Measurements from ENCODE around the gene CRLF1.

CRLF1 gene

DNA sequence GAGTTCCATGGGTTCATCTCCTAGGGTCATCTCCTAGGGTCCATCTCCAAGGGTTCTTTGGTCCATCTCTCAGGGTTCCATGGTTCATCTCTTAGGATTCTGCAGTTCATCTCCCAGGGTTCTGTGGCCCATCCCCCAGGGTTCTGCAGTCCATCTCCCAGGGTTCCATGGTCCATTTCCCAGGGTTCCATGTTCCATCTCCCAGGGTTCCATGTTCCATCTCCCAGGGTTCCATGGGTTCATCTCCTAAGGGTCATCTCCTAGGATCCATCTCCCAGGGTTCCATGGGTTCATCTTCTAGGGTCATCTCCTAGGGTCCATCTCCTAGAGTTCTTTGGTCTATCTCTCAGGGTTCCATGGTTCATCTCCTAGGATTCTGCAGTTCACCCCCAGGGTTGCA is 11.0 kb upstream of the CRLF1 start:
- Mint-ChIP-seq H3K27ac (no peak overlapping the region), H3K27me3 (ENCODE audit: low read depth) (peaks cover 52% of the 10 kb centered on the region), H3K36me3 (ENCODE audit: low read depth) (peaks cover 4% of the 10 kb centered on the region), H3K9me3 (peaks cover 7% of the 10 kb centered on the region), H3K4me1 (no peaks in the 10 kb centered on the region), H3K4me3 (no peak overlapping the region)
- TF ChIP-seq, protein P1, sequence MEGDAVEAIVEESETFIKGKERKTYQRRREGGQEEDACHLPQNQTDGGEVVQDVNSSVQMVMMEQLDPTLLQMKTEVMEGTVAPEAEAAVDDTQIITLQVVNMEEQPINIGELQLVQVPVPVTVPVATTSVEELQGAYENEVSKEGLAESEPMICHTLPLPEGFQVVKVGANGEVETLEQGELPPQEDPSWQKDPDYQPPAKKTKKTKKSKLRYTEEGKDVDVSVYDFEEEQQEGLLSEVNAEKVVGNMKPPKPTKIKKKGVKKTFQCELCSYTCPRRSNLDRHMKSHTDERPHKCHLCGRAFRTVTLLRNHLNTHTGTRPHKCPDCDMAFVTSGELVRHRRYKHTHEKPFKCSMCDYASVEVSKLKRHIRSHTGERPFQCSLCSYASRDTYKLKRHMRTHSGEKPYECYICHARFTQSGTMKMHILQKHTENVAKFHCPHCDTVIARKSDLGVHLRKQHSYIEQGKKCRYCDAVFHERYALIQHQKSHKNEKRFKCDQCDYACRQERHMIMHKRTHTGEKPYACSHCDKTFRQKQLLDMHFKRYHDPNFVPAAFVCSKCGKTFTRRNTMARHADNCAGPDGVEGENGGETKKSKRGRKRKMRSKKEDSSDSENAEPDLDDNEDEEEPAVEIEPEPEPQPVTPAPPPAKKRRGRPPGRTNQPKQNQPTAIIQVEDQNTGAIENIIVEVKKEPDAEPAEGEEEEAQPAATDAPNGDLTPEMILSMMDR (IDR thresholded peaks at IDR 0.05; ENCODE audit: unreplicated experiment in 3 of 3) = no peak

DNA sequence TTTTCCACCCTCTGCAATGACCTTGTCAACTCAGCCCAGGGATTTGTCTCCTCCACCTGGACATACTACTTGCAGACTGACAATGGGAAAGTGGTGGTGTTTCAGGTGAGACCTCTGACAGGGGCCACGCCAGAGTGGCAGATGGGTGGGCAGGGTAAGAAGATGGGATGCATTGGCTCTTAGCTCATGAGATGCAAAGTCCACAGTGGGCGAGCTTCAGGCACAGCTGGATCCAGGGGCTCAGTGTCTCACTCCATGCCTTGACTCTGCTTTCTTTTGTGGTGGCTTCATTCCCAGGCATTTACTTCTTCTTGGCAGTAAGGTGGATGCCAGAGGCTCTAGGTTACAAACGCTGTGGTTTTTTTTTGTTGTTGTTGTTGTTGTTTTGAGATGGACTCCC is 9.4 kb upstream of the CRLF1 start:
- H3K9me3 Mint-ChIP-seq = peaks cover 7% of the 10 kb centered on the region
- peaks cover 4% of the 10 kb centered on the region for H3K4me1 Mint-ChIP-seq
- H3K36me3 Mint-ChIP-seq (ENCODE audit: low read depth) = peaks cover 4% of the 10 kb centered on the region
- peaks cover 66% of the 10 kb centered on the region for H3K27me3 Mint-ChIP-seq (ENCODE audit: low read depth)
- H3K27ac Mint-ChIP-seq = no peak overlapping the region
- no peak overlapping the region for H3K4me3 Mint-ChIP-seq
- TF ChIP-seq, protein P1 (IDR thresholded peaks at IDR 0.05; ENCODE audit: unreplicated experiment in 3 of 3) = no peak

- peaks cover 87% of the 10 kb centered on the region for H3K27me3 Mint-ChIP-seq (ENCODE audit: low read depth)
- no peak overlapping the region for H3K27ac Mint-ChIP-seq
- peaks cover 4% of the 10 kb centered on the region for H3K36me3 Mint-ChIP-seq (ENCODE audit: low read depth)
- peak overlapping the region; percentile 79 to 81 (median 80) for H3K4me3 Mint-ChIP-seq
- peaks cover 7% of the 10 kb centered on the region for H3K9me3 Mint-ChIP-seq
- peaks cover 8% of the 10 kb centered on the region for H3K4me1 Mint-ChIP-seq
- TF ChIP-seq, protein P1 (IDR thresholded peaks at IDR 0.05; ENCODE audit: unreplicated experiment in 3 of 3) = no peak
Measured at GRCh38 chr19:18613589-18614234, 7.1 kb upstream of the CRLF1 start.

- Mint-ChIP-seq H3K4me3 (peak within 1 kb of the TSS; percentile 80 to 81 (median 80)), H3K27me3 (ENCODE audit: low read depth) (peaks cover 94% of the 10 kb centered on the region), H3K27ac (no peak within 1 kb of the TSS), H3K9me3 (peaks cover 7% of the 10 kb centered on the region), H3K4me1 (peaks cover 13% of the 10 kb centered on the region), H3K36me3 (ENCODE audit: low read depth) (peaks cover 4% of the 10 kb centered on the region)
- TF ChIP-seq, protein P1 (IDR thresholded peaks at IDR 0.05; ENCODE audit: unreplicated experiment in 3 of 3) = no peak
Measured at GRCh38 chr19:18612772-18613588, 6.4 kb upstream of the CRLF1 start, which contains the start of gene TMEM59L. Gene TMEM59L (plus strand): TSS chr19:18612870. CDS start chr19:18612959, 89 bp downstream.

- Mint-ChIP-seq H3K9me3 (no peaks in the 10 kb centered on the region), H3K27ac (no peak overlapping the region), H3K4me3 (peak overlapping the region; percentile 70 to 80 (median 79)), H3K27me3 (ENCODE audit: low read depth) (peaks cover 94% of the 10 kb centered on the region), H3K4me1 (peaks cover 13% of the 10 kb centered on the region), H3K36me3 (ENCODE audit: low read depth) (no peaks in the 10 kb centered on the region)
- TF ChIP-seq, protein P1 (IDR thresholded peaks at IDR 0.05; ENCODE audit: unreplicated experiment in 3 of 3) = no peak
Measured at GRCh38 chr19:18612051-18612771, 5.6 kb upstream of the CRLF1 start.
